Measurements from ENCODE around the gene PLD5.
"Not testable (repeated sequence)": the region's sequence is repeated elsewhere in the genome, so short reads cannot be mapped to it uniquely, and the experiment has no call there.

The PLD5 gene

DNA sequence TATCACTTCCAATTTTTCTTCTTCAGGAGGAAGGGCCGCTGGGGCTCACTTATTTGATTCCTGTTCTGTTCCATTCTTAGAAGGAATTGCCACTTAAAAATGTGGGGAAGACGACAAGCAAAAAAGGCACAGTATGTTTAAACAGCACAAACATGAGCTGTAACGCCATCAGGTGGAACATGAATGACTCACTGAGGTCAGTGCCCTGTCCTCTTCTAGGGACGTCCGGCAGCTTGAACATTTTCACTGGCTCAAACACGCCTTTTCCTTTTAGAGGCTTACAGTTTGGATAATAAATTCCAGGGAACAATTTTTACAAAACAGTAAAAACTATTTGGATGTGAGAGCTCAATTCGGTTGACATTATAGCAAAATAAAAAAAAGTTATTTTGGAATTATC, 260.1 kb downstream of the PLD5 start:
- DNase-seq: not testable (repeated sequence)

GRCh38 chr1:242245255-242245654, 279.2 kb downstream of the PLD5 start:
- no peak for DNase-seq

- no peak for DNase-seq
Observed at GRCh38 chr1:242243472-242243871, 281.0 kb downstream of the PLD5 start.

GRCh38 chr1:242242983-242243382, 281.5 kb downstream of the PLD5 start:
- DNase-seq: no peak

DNA sequence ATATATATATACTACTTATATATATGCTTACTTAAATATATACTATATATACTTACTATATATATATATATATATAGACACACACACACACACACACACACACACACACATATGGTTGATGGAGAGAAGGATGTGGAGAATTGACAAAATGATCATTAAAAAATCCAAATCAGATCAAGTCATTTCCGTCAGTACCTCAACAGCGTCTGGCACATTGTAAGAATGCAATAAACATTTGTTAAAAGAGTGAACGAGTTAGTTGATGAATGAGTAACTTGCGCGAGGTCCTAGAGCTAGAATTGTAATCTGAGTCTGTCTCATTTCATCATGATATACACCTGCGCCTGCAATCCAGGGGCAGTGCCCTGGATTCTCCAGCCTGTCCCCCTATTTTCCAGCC, 282.6 kb downstream of the PLD5 start:
- no peak for DNase-seq

DNA sequence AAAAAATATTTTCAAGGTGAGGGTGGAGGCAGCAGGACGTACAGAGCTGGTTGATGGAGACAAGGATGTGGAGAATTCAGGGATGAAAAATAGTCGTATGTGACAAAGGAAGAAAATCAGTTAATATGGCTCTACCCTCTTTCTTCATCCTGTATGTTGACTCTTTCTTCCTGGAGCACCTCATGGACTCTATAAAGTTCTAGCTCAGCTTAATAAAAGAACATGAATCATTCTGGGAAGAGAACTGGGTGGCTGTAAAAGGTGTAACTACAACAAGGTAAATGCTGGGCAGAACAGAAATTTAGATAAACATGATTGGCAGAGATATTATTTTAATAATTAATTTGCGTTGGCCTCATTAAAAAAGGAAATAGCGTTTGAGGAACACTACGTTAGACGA, 283.8 kb downstream of the PLD5 start:
- DNase-seq: no peak

- no peak for DNase-seq
Observed at GRCh38 chr1:242240077-242240476, 284.4 kb downstream of the PLD5 start.

DNA sequence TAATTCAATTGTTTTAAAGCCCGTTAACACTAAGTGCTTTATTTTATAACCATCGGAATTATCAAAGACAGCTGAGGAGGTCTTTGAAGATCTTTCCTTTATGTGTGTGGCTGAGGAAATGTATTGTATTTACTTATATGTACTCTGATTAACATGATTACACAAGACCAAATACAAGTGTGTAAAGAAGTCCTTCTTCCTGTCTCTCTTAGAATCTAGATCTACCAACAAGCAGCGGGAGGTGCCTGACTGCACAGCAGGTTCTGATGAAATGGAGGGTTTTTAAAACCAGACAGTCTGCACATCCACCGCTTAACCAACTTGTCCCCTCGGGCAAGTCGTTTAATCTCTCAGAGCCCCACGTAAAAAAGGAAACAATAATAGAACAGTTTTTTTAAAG, 285.1 kb downstream of the PLD5 start:
- no peak for DNase-seq

DNA sequence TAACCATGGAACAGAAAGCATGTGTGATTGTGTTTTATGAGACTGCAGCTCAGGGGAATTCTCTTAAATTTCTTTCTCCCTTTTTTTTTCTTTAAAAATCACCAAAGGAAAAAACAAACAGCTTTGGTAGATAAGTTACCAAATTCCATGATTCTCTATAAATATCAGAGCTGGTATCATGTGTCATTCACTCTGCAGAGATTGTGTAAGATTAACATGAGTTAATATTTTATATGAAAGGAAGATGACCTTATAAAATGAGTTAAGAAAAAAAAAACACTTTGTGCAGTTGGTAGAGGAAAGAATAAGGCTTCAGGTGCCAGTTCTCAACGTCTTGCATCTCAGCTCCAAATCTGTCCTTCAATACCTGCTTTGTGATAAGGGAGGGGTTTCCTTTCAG, 287.4 kb downstream of the PLD5 start:
- DNase-seq: no peak

DNA sequence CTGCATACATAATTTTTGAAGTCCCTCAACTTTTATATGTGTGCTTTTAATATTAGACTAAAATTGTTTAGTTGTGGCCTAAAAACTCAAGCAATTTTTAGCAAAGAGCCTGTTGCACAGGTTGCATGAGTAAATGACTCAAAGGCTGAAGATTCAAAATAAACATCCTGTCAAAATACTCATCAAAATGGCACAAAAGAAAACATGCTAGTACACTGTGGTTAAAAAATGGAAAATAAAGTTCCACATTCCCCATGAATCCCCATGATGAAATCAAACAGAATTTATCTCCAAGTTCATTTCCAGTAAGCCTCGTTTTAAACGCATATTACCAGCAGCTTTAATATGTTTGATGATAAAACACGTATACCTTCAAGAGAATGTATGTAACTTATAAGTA, 295.5 kb downstream of the PLD5 start:
- DNase-seq: no peak

- no peak for DNase-seq
Observed at GRCh38 chr1:242225767-242226573, 298.5 kb downstream of the PLD5 start.

DNA sequence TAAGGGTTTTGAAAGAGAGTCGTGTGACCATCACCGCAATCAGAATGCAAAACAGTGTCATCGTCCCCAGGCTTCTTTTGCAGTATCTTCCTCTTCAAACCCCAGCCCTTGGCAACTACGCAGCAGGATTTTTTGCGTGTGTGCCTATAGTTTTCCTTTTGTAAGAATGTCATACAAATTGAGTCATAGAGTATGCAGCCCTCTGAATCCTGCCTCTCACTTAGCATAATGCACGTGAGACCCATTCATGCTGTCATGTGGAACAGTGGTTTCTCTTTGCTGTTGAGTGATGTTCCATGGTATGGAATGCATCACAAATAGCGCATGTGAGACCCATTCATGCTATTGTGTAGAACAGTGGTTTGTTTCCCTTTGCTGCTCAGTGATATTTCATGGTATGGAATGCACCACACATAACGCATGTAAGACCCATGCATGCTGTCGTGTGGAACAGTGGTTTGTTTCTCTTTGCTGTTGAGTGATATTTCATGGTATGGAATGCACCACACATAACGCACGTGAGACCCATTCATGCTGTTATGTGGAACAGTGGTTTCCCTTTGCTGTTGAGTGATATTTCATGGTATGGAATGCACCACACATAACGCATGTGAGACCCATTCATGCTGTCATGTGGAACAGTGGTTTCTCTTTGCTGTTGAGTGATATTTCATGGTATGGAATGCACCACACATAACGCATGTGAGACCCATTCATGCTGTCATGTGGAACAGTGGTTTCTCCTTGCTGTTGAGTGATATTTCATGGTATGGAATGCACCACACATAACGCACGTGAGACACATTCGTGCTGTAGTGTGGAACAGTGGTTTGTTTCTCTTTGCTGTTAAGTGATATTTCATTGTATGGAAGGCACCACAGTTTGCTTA, 299.4 kb downstream of the PLD5 start:
- not testable (repeated sequence) for DNase-seq

DNA sequence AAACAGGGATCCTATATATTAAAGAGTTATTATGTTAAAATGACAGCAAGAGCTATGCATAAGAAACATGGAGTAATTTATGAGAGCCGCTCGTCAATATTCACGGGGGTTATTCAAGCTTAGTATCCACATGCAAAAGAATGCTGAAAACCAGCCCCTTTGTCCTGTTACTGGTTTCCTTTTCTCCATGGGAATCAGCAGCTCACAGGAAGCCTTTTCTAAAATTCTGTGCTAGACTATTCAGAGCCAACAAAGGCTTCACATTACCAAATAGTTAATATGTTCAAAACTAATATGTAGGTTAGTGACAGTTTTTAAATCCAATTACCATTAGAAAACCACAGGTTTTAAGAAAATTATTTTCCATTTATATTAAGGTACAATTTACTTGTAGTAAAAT, 300.0 kb downstream of the PLD5 start:
- no peak for DNase-seq

DNA sequence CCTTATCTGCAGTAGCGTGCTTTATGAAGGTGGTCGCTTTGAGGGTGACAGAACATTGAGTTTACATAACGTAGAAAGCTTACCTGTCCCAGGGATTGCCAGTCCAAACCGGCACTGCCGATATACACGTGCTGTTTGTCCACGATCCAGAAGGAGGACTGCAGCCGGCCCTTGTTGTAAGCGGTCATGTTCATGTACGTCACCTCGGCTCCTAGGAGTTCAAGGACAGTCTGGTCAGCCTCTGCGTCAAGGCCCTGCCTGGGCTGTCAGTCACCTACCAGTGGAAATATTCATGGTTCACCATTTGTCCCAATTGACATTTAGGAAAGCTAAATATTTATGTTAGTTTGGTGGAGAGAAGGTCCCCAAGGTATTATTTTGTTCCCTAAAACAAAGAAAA, 304.6 kb downstream of the PLD5 start:
- DNase-seq: no peak

DNA sequence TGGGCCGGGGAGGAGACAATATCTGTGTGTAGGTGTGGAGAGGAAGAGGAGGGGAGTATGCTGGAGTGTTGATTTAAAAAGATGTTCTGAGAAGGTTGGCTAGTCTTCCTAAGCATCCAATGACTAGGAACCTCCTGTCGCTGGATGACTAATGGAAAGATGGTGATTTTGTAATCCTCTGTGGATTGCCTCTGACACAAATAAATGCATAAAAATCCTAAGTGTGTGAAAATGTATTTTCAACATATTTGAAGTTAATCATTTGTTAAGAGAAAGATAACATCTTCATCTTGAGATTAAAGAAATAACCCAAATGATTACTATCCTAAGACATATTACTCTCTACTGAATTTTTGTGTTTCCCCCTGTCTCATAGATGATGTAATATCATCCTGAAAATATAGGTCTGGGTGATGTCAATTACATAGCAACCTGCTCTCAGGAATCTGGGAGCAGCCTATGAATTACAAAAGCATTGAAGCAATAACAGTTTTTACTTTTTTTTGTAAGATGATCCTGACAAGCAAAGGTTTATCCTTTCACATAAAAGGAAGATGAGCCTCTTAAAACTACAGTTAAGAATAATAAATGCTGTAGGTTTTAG, 305.1 kb downstream of the PLD5 start:
- DNase-seq: no peak

DNA sequence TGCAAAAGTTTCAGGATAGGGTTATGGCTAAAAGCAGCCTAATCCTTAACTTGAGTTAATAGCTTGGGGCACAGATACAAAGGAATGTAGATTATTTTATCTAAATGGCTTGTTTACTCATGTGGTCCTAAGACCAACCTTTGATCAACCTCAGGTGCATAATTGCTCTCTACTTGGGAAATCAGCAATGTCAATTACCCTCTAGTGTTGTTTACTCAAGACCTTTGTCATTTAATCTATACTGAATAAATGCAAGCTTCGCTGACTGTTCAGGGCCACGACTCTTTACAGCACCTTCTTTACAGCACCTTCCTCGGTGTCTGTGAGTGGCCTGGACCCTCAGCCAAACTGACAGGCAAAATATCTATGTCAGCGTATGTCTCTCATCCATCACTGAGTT, 308.1 kb downstream of the PLD5 start:
- DNase-seq: no peak

DNA sequence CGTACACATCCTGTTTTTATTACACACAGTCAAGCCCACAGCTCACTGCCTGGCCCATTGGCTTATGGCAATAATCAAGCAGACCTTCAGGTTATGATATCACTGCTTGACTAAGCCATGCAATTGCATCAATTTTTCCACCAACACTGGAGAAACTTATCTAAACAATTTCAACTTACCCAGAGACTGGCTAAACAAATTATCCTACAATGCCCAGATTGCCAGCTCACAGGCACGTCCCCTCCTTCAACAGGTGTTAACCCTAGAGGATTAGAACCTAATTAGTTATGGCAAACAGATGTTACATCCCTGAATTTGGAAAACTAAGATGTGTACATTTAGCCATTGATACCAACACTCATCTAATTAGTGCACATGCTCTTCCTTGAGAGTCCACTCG, 310.0 kb downstream of the PLD5 start:
- not testable (repeated sequence) for DNase-seq

- DNase-seq: not testable (repeated sequence)
Observed at GRCh38 chr1:242212961-242213360, 311.5 kb downstream of the PLD5 start.

DNA sequence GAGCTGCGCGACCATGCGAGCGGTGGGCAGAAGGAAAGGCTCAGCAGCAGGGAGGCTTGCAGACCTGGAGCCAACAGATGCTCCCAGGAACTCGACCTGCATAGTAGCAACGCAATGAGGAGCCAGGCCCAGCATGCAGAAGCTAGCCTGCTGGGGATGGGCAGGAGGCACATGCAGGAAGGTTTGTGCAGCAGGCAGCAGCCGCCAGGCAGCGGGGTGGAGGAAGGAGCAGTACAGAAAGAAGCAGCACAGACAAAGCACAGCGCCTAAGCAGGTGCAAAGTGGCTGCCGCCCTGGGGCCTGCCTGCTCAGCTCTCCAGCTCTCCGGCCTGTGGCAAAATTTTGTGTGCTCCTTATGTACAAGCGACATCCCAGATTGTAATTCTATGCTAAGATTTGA, 312.1 kb downstream of the PLD5 start:
- DNase-seq: no peak

GRCh38 chr1:242211254-242212022, 313.1 kb downstream of the PLD5 start:
- no peak for DNase-seq

DNA sequence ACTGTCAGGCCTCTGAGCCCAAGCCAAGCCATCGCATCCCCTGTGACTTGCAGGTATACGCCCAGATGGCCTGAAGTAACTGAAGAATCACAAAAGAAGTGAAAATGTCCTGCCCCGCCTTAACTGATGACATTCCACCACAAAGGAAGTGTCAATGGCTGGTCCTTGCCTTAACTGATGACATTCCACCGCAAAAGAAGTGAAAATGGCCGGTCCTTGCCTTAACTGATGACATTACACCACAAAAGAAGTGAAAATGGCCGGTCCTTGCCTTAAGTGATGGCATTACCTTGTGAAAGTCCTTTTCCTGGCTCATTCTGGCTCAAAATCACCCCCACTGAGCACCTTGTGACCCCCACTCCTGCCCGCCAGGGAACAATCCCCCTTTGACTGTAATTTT, 314.2 kb downstream of the PLD5 start:
- DNase-seq: not testable (repeated sequence)

DNA sequence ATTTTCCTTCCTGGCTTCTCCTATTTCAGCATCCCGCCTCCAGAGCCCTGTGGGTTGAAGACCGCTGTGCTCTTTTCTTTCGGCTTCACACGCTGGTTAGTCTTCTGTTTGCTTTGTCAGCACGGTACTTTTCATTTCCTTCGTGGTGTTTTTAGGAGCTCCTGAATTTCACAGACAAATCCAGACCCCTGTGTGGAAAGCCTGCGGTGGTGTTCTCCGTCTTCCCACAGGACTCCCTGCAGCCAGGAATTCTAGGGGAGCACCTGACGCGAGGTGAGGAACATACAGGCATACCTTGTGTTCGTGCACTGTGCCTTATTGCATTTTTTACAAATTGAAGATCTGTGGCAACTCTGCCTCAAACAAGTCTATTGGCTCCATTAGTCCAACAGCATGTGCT, 315.4 kb downstream of the PLD5 start:
- DNase-seq: no peak

GRCh38 chr1:242208021-242208420, 316.5 kb downstream of the PLD5 start:
- no peak for DNase-seq
